Measurements from ENCODE around the gene DYNLT2B.

Gene DYNLT2B

DNA sequence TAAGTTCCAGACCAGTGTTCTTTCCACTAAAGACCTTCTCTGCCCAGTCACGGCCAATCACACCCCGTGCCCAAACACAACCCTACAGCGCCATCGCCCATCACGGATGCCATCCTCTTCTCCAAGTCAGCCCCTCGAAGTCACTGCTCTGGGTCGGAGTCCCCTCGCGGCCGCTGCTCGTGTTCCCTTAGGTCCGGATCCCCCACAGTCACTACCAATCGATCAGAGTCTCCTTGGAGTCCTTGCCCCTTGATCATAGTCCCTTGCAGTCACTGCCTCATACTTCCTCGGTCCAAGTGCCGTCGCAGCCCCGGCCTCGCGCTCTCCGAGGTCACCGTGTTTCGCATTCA is 31.0 kb downstream of the DYNLT2B start:
- Histone ChIP-seq H3K4me2 (ENCODE audit: low read depth, low read length) (peak overlapping the region; percentile 88), H4K20me1 (ENCODE audit: insufficient read depth, low read length) (no peaks in the 10 kb centered on the region), H3K9me2 (replicated peaks; ENCODE audit: insufficient read depth, low read length) (no peaks in the 10 kb centered on the region), H3K4me1 (ENCODE audit: low read length) (0 out of 2 replicates have a peak, but pooled peaks cover 9% of the 10 kb centered on the region), H3K36me3 (replicated peaks; ENCODE audit: insufficient read depth, low read length) (no peaks in the 10 kb centered on the region), H3K4me3 (ENCODE audit: low read length) (peak overlapping the region; percentile 83), H3K79me2 (ENCODE audit: low read length) (peaks cover 54% of the 10 kb centered on the region), H3K9ac (ENCODE audit: low read length) (peak overlapping the region; percentile 84), H3K9me3 (replicated peaks; ENCODE audit: insufficient read depth, low read length) (no peaks in the 10 kb centered on the region), H2AFZ (ENCODE audit: low read length) (peak overlapping the region; percentile 91), H3K27ac (ENCODE audit: low read length) (peak overlapping the region; percentile 64), H3K27me3 (replicated peaks; ENCODE audit: insufficient read depth, low read length) (no peaks in the 10 kb centered on the region), H3F3A (ENCODE audit: insufficient read depth, low read length) (peaks cover 10% of the 10 kb centered on the region)
- TF ChIP-seq, protein P1, sequence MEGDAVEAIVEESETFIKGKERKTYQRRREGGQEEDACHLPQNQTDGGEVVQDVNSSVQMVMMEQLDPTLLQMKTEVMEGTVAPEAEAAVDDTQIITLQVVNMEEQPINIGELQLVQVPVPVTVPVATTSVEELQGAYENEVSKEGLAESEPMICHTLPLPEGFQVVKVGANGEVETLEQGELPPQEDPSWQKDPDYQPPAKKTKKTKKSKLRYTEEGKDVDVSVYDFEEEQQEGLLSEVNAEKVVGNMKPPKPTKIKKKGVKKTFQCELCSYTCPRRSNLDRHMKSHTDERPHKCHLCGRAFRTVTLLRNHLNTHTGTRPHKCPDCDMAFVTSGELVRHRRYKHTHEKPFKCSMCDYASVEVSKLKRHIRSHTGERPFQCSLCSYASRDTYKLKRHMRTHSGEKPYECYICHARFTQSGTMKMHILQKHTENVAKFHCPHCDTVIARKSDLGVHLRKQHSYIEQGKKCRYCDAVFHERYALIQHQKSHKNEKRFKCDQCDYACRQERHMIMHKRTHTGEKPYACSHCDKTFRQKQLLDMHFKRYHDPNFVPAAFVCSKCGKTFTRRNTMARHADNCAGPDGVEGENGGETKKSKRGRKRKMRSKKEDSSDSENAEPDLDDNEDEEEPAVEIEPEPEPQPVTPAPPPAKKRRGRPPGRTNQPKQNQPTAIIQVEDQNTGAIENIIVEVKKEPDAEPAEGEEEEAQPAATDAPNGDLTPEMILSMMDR (IDR thresholded peaks at IDR 0.05; ENCODE audit: low read length): peak; percentile 6; the same call in 1 of the 2 replicates
- TF ChIP-seq EZH2phosphoT487 (IDR thresholded peaks at IDR 0.05; ENCODE audit: low read length) (no peak), EZH2 (optimal IDR thresholded peaks at IDR 0.05; ENCODE audit: low read depth, low read length) (no peak)
- DNase-seq: peak; percentile 34

DNA sequence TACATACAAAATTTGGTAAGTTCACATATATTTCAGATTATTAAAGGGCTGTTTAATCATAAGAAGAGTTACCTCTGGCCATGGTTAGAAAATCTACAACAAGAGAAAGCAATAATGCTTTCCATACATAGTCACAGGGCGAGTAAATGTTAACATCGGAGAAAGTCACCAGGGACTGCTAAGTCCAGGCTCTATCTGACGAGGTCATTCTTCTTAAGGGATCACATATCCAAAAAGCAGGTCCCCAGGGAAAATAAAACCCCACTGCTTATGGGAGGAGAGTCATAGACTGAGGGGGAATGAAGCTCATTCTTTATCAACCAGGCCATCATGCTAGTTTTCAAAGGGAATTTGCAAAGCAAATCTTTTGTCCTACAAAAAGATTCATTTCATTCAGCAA is 33.6 kb downstream of the DYNLT2B start:
- Histone ChIP-seq H2AFZ (ENCODE audit: low read length) (no peak overlapping the region), H3K4me1 (ENCODE audit: low read length) (peaks cover 27% of the 10 kb centered on the region), H3K9me3 (replicated peaks; ENCODE audit: insufficient read depth, low read length) (no peaks in the 10 kb centered on the region), H3K4me3 (ENCODE audit: low read length) (no peak overlapping the region), H3K27me3 (replicated peaks; ENCODE audit: insufficient read depth, low read length) (no peaks in the 10 kb centered on the region), H4K20me1 (ENCODE audit: insufficient read depth, low read length) (peaks cover 3% of the 10 kb centered on the region; the same call in 1 of the 2 replicates), H3K79me2 (ENCODE audit: low read length) (peaks cover 75% of the 10 kb centered on the region), H3F3A (ENCODE audit: insufficient read depth, low read length) (peaks cover 20% of the 10 kb centered on the region), H3K36me3 (replicated peaks; ENCODE audit: insufficient read depth, low read length) (no peaks in the 10 kb centered on the region), H3K4me2 (ENCODE audit: low read depth, low read length) (no peak overlapping the region), H3K9ac (ENCODE audit: low read length) (no peak overlapping the region), H3K9me2 (replicated peaks; ENCODE audit: insufficient read depth, low read length) (no peaks in the 10 kb centered on the region), H3K27ac (ENCODE audit: low read length) (no peak overlapping the region)
- no peak for DNase-seq
- TF ChIP-seq, protein P1 (IDR thresholded peaks at IDR 0.05; ENCODE audit: low read length): no peak
- TF ChIP-seq EZH2phosphoT487 (IDR thresholded peaks at IDR 0.05; ENCODE audit: low read length) (no peak), EZH2 (optimal IDR thresholded peaks at IDR 0.05; ENCODE audit: low read depth, low read length) (no peak)

DNA sequence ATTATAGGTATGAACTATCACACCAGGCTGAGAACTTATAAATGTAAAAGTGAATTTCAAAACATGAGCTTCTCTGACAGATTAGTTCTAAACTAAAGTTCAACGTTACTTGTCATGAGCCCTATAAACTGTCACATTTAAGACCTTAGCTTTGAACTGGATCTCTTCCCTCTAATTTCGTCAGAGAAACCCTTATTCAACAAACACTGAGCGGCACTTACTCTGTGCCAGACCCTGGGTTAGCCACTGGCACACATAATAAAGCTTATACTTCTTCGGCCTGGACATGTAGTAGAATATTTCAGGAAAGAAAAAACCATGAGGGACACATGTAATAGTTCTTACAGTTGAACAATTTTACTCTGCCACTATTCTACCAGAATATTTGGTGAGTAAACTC is 36.1 kb downstream of the DYNLT2B start:
- H2AFZ ChIP-seq (ENCODE audit: low read length): no peak overlapping the region
- H3K4me3 ChIP-seq (ENCODE audit: low read length): no peak overlapping the region
- H3K4me1 ChIP-seq (ENCODE audit: low read length): peaks cover 29% of the 10 kb centered on the region
- peaks cover 12% of the 10 kb centered on the region for H3F3A ChIP-seq (ENCODE audit: insufficient read depth, low read length)
- no peaks in the 10 kb centered on the region for H3K9me2 ChIP-seq (replicated peaks; ENCODE audit: insufficient read depth, low read length)
- peaks cover 91% of the 10 kb centered on the region for H3K79me2 ChIP-seq (ENCODE audit: low read length)
- peaks cover 3% of the 10 kb centered on the region; the same call in 1 of the 2 replicates for H4K20me1 ChIP-seq (ENCODE audit: insufficient read depth, low read length)
- no peaks in the 10 kb centered on the region for H3K9me3 ChIP-seq (replicated peaks; ENCODE audit: insufficient read depth, low read length)
- no peak overlapping the region for H3K9ac ChIP-seq (ENCODE audit: low read length)
- H3K36me3 ChIP-seq (replicated peaks; ENCODE audit: insufficient read depth, low read length): no peaks in the 10 kb centered on the region
- H3K4me2 ChIP-seq (ENCODE audit: low read depth, low read length): no peak overlapping the region
- no peaks in the 10 kb centered on the region for H3K27me3 ChIP-seq (replicated peaks; ENCODE audit: insufficient read depth, low read length)
- TF ChIP-seq EZH2 (optimal IDR thresholded peaks at IDR 0.05; ENCODE audit: low read depth, low read length): no peak
- no peak for TF ChIP-seq EZH2phosphoT487 (IDR thresholded peaks at IDR 0.05; ENCODE audit: low read length)
- TF ChIP-seq, protein P1 (IDR thresholded peaks at IDR 0.05; ENCODE audit: low read length): no peak
- H3K27ac ChIP-seq (ENCODE audit: low read length): no peak overlapping the region
- DNase-seq: no peak

All from MM.1S (cell line).